Smooth muscle cell (in vitro differentiated cells): Measurements from ENCODE around the gene CXCL12. TPM values are rescaled to one million over a fixed set of nuclear protein-coding genes. Genes with fewer than 3 reads are reported as not detected.
A peak's percentile ranks its signal among the peaks of the same experiment; 100 is the strongest.

ENCODE experiments used
- DNase-seq: peaks from one replicate; lab custom pipeline; 2025; ENCODE audit not compliant: unreplicated experiment; lab: John Stamatoyannopoulos, UW
- H2AFZ ChIP-seq: fragments of 200-600 bp; sonication (generic); 2 replicates; pipeline ENCODE4 v1.6.0; 2016; ENCODE audit warnings: antibody characterized with exemption, low read depth, mild to moderate bottlenecking
- H3F3A ChIP-seq: fragments of 200-600 bp; sonication (generic); 2 replicates; pipeline ENCODE4 v1.6.0; 2017; ENCODE audit warnings: antibody characterized with exemption, low read depth
- H3K27ac ChIP-seq: fragments of 200-600 bp; sonication (generic); 2 replicates; pipeline ENCODE4 v1.5.1; 2016; ENCODE audit warnings: low read depth, mild to moderate bottlenecking
- H3K27me3 ChIP-seq: fragments of 200-600 bp; sonication (generic); 2 replicates; pipeline ENCODE4 v1.6.1; 2016; ENCODE audit warnings: low read depth, mild to moderate bottlenecking
- H3K36me3 ChIP-seq: fragments of 200-600 bp; sonication (generic); 2 replicates; pipeline ENCODE4 v1.5.1; 2016; ENCODE audit warnings: low read depth
- H3K4me1 ChIP-seq: fragments of 200-600 bp; sonication (generic); 2 replicates; pipeline ENCODE4 v1.5.1; 2016; ENCODE audit warnings: low read depth
- H3K4me2 ChIP-seq: fragments of 200-600 bp; sonication (generic); 2 replicates; pipeline ENCODE4 v1.6.0; 2016; ENCODE audit warnings: mild to moderate bottlenecking
- H3K4me3 ChIP-seq: fragments of 200-600 bp; sonication (generic); 2 replicates; pipeline ENCODE4 v1.5.1; 2016; ENCODE audit warnings: mild to moderate bottlenecking
- H3K79me2 ChIP-seq: fragments of 200-600 bp; sonication (generic); 2 replicates; pipeline ENCODE4 v1.6.0; 2016; ENCODE audit warnings: low read depth, mild to moderate bottlenecking
- H3K9ac ChIP-seq: fragments of 200-600 bp; sonication (generic); 2 replicates; pipeline ENCODE4 v1.6.0; 2016; ENCODE audit warnings: low read depth
- H3K9me3 ChIP-seq: fragments of 200-600 bp; sonication (generic); replicated peaks from 2 replicates; pipeline ENCODE4 v1.5.1; 2016; ENCODE audit warnings: low read depth
- H4K20me1 ChIP-seq: fragments of 200-600 bp; sonication (generic); 2 replicates; pipeline ENCODE4 v1.6.0; 2016; ENCODE audit warnings: low read depth
- CTCF ChIP-seq: fragments of 200-600 bp; sonication (generic); IDR thresholded peaks from 2 replicates; pipeline ENCODE4 v1.5.1; 2017; ENCODE audit warnings: borderline replicate concordance, mild to moderate bottlenecking, antibody characterized with exemption; ENCODE audit not compliant: insufficient read depth, poor library complexity, severe bottlenecking
- WGBS: methylation state at CpG from one replicate; pipeline ENCODE4 v1.1.7; 2016; ENCODE audit warnings: low lambda C conversion rate; 5-methylcytosine and 5-hydroxymethylcytosine counted together
- polyA plus RNA-seq: library from polyadenylated mRNA; unstranded; fragments of >200 nt; fragmentation: Nextera tagmentation; extraction: Ambion mirVana; gene quantifications from 2 replicates; pipeline ENCODE4 v1.2.1, GENCODE V29; 2016
- total RNA-seq: library from RNA; depleted of rRNA; stranded (reverse); fragments of >200 nt; gene quantifications from 2 replicates; pipeline ENCODE4 v1.2.3, GENCODE V29; 2014

Gene CXCL12
- total and polyA plus RNA-seq, 2 experiments from 2014 or later, result 10.9 to 52.0 TPM

GRCh38 chr10:44352316-44353127 is 32.4 kb downstream of the CXCL12 start:
- Histone ChIP-seq H2AFZ (peak overlapping the region; percentile 88), H3K4me2 (peak overlapping the region; percentile 62), H3K9ac (no peak overlapping the region), H3F3A (no peaks in the 10 kb centered on the region), H3K27me3 (no peaks in the 10 kb centered on the region), H4K20me1 (no peaks in the 10 kb centered on the region), H3K79me2 (no peaks in the 10 kb centered on the region), H3K4me3 (no peak overlapping the region), H3K36me3 (no peaks in the 10 kb centered on the region), H3K9me3 (no peaks in the 10 kb centered on the region), H3K4me1 (peaks cover 4% of the 10 kb centered on the region), H3K27ac (no peak overlapping the region)
- no peak for TF ChIP-seq CTCF
- DNase-seq, result no peak
- 66% methylated on average over 11 of the region's 11 CpGs for WGBS

GRCh38 chr10:44348496-44348895 is 36.4 kb downstream of the CXCL12 start:
- no peak overlapping the region for H3K4me2 ChIP-seq

GRCh38 chr10:44347609-44348400 is 37.1 kb downstream of the CXCL12 start:
- no peaks in the 10 kb centered on the region for H3F3A ChIP-seq
- no peak overlapping the region for H2AFZ ChIP-seq
- H4K20me1 ChIP-seq, result no peaks in the 10 kb centered on the region
- 89% methylated on average over 10 of the region's 10 CpGs for WGBS
- no peak for TF ChIP-seq CTCF
- no peaks in the 10 kb centered on the region for H3K4me1 ChIP-seq
- H3K79me2 ChIP-seq, result no peaks in the 10 kb centered on the region
- DNase-seq, result no peak
- H3K9me3 ChIP-seq, result no peaks in the 10 kb centered on the region
- no peak overlapping the region for H3K4me2 ChIP-seq
- no peak overlapping the region for H3K4me3 ChIP-seq
- no peak overlapping the region for H3K9ac ChIP-seq
- peaks cover 10% of the 10 kb centered on the region for H3K27me3 ChIP-seq
- no peak overlapping the region for H3K27ac ChIP-seq
- H3K36me3 ChIP-seq, result no peaks in the 10 kb centered on the region

More at GRCh38 chr10:44348496-44348895, 36.4 kb downstream of the CXCL12 start:
- Histone ChIP-seq H3K4me1 (no peaks in the 10 kb centered on the region), H3K79me2 (no peaks in the 10 kb centered on the region), H3F3A (no peaks in the 10 kb centered on the region), H3K4me3 (no peak overlapping the region), H3K9me3 (no peaks in the 10 kb centered on the region), H3K27me3 (peaks cover 6% of the 10 kb centered on the region), H4K20me1 (no peaks in the 10 kb centered on the region), H3K27ac (no peak overlapping the region), H2AFZ (no peak overlapping the region), H3K36me3 (no peaks in the 10 kb centered on the region), H3K9ac (no peak overlapping the region)
- no peak for TF ChIP-seq CTCF
- DNase-seq, result no peak
- 93% methylated on average over 5 of the region's 5 CpGs for WGBS
